ENCODE measurements around the gene ANKS1A.
"Not testable (repeated sequence)": the region's sequence is repeated elsewhere in the genome, so short reads cannot be mapped to it uniquely, and the experiment has no call there.

The ANKS1A gene

GRCh38 chr6:35108309-35108885, 219.3 kb downstream of the ANKS1A start:
- TF ChIP-seq CTCF (IDR thresholded peaks at IDR 0.05; ENCODE audit: low read depth, low read length), result no peak
- DNase-seq (ENCODE audit: low read depth in 2 of 2), result no peak
- no peak overlapping the region for H3K4me3 ChIP-seq (replicated peaks in 1 of 2; ENCODE audit: low read depth in 2 of 2, low read length in 2 of 2)

- no peak for DNase-seq (ENCODE audit: low read depth in 2 of 2)
- no peak for TF ChIP-seq CTCF (IDR thresholded peaks at IDR 0.05; ENCODE audit: low read depth, low read length)
- H3K4me3 ChIP-seq (replicated peaks in 1 of 2; ENCODE audit: low read depth in 2 of 2, low read length in 2 of 2), result no peak overlapping the region
These were observed 231.7 kb downstream of the ANKS1A start for GRCh38 chr6:35120746-35121145.

GRCh38 chr6:35124356-35124755, 235.3 kb downstream of the ANKS1A start:
- H3K4me3 ChIP-seq (replicated peaks in 1 of 2; ENCODE audit: low read depth in 2 of 2, low read length in 2 of 2), result no peak overlapping the region
- DNase-seq (ENCODE audit: low read depth in 2 of 2), result no peak
- no peak for TF ChIP-seq CTCF (IDR thresholded peaks at IDR 0.05; ENCODE audit: low read depth, low read length)

GRCh38 chr6:35128042-35128441, 239.0 kb downstream of the ANKS1A start:
- no peak for TF ChIP-seq CTCF (IDR thresholded peaks at IDR 0.05; ENCODE audit: low read depth, low read length)
- no peak for DNase-seq (ENCODE audit: low read depth in 2 of 2)
- no peak overlapping the region for H3K4me3 ChIP-seq (replicated peaks in 1 of 2; ENCODE audit: low read depth in 2 of 2, low read length in 2 of 2)

DNA sequence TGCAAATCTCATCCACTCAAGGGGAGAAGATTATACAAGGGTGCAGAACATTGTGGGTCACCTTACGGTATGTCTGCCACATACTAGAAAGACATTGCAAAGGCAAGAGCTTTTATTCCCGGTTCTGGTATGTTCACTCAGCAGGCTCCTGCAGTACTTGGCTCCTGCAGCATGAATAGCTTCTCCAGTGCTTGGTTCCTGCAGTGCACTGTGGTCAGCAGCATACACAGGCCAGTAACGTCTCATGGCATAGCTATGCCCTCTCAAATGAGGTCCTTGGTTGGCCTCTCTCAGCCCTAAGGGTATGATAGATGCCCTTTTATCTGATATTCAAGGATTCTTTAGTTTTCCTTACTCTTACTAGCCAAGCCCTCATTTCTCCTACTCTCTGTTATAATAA, 239.4 kb downstream of the ANKS1A start:
- no peak overlapping the region for H3K4me3 ChIP-seq (replicated peaks in 1 of 2; ENCODE audit: low read depth in 2 of 2, low read length in 2 of 2)
- no peak for DNase-seq (ENCODE audit: low read depth in 2 of 2)
- no peak for TF ChIP-seq CTCF (IDR thresholded peaks at IDR 0.05; ENCODE audit: low read depth, low read length)

GRCh38 chr6:35136185-35136584, 247.1 kb downstream of the ANKS1A start:
- H3K4me3 ChIP-seq (replicated peaks in 1 of 2; ENCODE audit: low read depth in 2 of 2, low read length in 2 of 2), result no peak overlapping the region
- TF ChIP-seq CTCF (IDR thresholded peaks at IDR 0.05; ENCODE audit: low read depth, low read length), result no peak
- DNase-seq (ENCODE audit: low read depth in 2 of 2), result no peak

GRCh38 chr6:35138191-35138590, 249.1 kb downstream of the ANKS1A start:
- not testable (repeated sequence) for DNase-seq (ENCODE audit: low read depth in 2 of 2); H3K4me3 ChIP-seq (replicated peaks in 1 of 2; ENCODE audit: low read depth in 2 of 2, low read length in 2 of 2)

Measured in cardiac fibroblast (primary cell).